GM12873 (cell line): ENCODE measurements around the gene GNAQ.

ENCODE experiments used
- TF ChIP-seq, protein P1 (sequence below): IDR thresholded peaks from 2 replicates; pipeline ENCODE4 v1.5.1; 2012; ENCODE audit warnings: low read depth, mild to moderate bottlenecking, moderate library complexity, low read length, control low read depth; ENCODE audit not compliant: insufficient read depth; ENCODE audit errors: missing control alignments

The GNAQ gene

DNA sequence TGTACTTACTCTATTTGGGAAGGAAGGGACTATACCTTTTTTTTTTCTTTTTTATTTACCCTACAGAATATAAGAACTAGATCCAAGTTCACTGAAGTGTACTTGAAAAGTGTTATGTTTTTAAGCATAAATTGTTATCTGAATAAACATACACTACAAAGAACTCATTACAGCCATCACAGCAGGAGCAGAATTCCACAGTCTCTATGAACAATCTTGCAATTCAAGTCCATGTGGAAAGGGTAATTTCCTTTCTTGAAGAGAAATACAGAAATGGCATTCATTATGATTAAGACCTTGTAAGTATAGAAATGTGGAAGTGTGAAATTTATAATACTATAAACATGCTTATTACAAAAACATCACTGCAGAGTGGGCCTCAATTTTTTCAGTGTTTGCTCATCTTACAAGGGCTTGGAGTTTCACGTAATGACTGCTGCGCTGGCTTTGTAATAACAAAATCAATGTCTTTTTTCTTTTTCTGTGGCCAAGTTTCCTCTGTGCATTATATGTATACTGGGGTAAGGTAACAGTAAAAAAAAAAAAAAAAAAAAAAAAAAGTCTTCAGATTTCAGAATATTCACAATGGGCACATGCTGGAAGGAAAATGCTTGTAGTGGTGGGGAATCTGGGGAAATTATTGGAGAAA lies 306.4 kb downstream of the GNAQ start:
- TF ChIP-seq, protein P1, sequence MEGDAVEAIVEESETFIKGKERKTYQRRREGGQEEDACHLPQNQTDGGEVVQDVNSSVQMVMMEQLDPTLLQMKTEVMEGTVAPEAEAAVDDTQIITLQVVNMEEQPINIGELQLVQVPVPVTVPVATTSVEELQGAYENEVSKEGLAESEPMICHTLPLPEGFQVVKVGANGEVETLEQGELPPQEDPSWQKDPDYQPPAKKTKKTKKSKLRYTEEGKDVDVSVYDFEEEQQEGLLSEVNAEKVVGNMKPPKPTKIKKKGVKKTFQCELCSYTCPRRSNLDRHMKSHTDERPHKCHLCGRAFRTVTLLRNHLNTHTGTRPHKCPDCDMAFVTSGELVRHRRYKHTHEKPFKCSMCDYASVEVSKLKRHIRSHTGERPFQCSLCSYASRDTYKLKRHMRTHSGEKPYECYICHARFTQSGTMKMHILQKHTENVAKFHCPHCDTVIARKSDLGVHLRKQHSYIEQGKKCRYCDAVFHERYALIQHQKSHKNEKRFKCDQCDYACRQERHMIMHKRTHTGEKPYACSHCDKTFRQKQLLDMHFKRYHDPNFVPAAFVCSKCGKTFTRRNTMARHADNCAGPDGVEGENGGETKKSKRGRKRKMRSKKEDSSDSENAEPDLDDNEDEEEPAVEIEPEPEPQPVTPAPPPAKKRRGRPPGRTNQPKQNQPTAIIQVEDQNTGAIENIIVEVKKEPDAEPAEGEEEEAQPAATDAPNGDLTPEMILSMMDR, result no peak

DNA sequence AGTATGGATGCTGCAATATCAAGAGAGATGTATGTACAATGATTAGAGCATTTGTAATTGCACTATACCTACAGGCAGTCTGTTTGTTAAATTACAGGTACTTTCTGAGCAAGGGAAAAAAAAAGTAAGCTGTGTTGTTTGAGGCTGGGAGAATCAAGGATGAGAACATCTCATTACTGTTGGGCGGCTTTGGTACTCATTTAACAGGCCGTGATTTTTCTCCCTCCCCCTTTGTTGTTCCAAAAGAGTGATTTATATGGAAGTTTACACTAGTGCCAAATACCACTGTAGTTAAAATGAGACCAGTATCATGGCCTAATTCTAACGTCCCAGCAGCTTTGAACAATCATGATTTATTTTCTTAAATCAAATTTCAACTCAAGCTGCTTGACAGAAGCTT lies 312.3 kb downstream of the GNAQ start:
- TF ChIP-seq, protein P1, result no peak

DNA sequence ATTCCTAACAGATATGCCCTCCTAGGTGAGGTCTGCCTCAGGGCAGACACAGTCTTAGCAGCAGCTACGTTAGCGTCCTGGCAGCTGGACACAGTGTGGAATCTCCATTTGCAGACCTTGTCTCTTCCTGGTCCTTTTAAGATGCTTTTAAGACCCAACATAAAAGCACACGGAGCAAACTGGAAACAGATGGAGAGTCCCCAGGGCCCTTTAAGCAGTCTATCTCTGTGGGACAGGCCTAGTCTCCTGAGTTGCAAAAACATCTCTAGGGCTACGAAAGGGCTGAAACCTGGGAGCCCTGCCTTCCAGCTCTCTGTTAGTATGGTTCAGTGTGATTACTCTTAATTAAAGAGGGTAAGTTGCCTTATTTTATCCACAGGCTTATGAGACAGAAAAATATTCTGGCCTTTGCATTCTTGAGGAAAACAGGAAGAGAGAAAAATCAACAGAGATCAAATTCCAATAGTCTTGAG lies 317.5 kb downstream of the GNAQ start:
- TF ChIP-seq, protein P1, result no peak

DNA sequence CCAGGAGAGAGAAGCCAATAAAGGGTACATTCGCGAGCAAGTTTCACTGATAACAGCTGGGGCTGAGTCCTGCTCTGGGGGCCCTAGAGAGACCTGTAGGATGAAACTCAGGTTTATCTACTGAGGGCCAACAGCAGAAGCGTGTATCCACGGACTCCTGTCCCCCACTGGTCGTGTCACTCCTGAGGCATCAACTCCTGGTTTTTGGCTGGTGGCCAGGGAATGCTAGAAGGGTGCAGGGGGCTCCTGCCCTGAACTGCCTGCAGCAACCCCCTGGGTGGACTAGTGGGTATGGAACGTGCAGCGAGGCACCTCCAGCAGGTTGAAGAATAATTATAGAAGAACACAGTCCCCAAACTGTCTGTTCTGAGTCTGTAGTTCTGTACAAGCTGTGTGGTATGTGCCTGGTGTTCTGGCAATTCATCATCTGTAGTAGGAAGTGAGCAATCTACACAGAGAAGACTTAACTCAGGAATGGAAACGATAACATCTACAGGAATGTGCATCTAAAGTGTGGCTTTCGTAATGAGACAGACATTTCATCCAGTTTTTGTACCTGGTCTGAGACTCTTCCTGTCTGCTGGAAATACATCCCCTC lies 319.0 kb downstream of the GNAQ start:
- TF ChIP-seq, protein P1, result no peak

DNA sequence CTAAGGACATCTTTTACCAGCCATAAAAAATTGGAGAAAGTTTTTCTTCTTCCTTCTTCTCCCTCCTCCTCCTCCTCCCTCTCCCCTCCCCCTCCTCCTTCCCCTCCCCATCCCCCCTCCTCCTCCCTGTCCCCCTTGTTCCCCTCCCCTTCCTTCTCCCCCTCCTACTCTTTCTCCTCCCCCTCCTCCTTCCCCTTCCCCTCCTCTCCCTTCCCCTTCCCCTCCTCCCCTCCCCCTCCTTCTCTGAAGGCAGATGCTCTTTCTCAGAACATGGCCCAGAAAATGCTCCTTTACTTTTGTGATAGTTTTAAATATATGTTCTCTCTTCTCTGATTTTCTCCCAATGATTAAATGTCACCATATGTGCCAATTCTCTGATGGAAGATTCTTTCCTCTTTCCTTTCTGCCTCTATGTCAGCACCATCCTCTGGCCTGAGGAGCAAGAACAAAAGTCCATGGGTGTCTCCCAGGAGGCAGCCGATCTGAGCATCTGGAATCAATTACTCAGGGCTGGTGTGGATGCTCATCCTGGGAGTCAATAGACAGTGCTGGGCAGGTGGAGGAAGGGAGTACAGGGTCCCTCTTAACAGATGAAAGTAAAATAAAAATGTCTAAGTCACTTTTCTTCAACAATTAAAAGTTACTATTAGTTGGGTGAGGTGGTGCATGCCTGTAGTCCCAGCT lies 320.5 kb downstream of the GNAQ start:
- TF ChIP-seq, protein P1, result no peak

DNA sequence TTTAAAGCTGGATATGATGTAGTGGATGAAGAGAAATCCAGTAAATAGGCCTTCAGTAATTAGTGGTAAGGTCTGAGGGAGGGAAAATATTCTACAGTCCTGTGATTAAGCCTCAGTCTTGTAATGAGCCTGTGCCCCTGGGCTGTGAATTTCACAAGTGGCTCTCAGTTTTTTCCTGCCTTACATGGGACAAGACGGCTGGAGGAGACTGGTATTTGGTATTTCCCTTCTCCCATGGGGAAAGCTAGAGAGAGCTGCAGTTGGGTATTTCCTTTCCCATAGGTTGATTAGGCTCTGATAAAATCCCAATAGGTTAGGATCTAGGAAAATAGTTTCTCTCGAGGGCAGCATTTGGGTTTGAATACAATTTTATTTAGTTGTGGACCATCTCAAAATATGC lies 321.3 kb downstream of the GNAQ start:
- TF ChIP-seq, protein P1, result no peak

DNA sequence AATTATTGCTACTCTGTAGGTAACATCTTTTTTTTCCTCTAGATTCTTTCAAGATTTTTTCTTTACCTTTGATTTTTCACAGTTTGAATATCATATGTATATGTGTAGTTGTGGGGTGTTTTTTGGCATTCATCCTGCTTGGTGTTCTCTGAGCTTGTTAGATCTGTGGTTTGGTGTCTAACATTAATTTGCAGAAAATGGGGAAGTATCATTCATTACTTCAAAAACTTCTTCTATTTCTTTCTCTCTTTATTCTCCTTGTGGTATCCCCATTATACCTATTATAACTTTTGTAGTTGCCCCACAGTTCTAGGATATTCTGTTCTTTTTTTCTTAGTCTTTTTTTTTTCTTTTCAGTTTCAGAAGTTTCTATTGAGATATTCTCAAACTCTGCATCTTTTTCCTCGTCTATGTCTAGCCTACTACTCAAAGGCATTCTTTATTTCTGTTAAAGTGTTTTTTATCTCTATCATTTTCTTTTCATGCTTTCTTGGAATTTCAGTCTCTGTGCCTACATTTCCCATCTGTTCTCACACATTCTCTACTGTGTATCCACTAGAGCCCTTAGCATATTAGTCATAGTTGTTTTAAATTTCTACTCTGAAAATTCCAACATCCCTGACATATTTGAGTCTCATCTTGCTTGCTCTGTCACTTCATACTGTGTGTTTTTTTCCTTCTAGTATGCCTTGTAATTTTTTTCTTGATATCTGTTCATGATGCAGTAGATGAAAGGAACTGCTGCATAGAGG lies 323.4 kb downstream of the GNAQ start:
- TF ChIP-seq, protein P1, result no peak
